Stimulated activated CD8-positive, alpha-beta memory T cell treated with anti-CD3 and anti-CD28 coated beads, Interleukin-12 subunit alpha, Interleukin-12 subunit beta, amount 100 ng/mL, for 4 hours (primary cell): ENCODE measurements around the gene LDLR.
"Not testable (repeated sequence)": the region's sequence is repeated elsewhere in the genome, so short reads cannot be mapped to it uniquely, and the experiment has no call there.

Experiments used
- DNase-seq: peaks from one replicate; pipeline ENCODE4 v3.0.0-alpha.2; 2020; ENCODE audit warnings: low read depth

The LDLR gene

DNA sequence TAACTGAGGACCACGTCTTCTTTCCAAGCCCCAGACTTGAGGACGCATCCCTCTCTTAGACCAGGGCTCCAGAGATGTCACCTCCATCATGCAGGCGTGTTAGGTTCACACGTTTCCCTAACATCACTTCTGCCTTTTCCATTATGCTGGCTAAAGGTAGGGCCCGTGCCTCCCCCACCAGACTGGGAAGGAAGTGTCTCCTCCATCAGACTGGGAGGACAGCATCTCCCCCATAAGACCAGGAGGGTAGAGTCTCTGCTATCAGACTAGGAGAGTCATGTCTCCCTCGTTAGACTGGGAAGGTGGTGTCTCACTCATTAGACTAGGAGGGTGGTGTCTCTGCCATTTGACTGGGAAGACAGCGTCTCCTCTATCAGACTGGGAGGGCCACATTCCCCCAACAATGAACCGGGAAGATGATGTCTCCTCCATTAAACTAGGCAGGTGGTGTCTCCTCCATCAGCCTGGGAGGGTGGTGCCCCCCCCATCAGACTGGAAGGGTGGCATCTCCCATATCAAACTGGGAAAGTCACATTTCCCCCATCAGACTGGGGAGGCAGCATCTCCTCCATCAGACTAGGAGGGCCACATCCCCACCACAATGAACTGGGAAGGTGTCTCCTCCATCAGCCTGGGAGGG is 84.4 kb downstream of the LDLR start:
- no peak for DNase-seq

DNA sequence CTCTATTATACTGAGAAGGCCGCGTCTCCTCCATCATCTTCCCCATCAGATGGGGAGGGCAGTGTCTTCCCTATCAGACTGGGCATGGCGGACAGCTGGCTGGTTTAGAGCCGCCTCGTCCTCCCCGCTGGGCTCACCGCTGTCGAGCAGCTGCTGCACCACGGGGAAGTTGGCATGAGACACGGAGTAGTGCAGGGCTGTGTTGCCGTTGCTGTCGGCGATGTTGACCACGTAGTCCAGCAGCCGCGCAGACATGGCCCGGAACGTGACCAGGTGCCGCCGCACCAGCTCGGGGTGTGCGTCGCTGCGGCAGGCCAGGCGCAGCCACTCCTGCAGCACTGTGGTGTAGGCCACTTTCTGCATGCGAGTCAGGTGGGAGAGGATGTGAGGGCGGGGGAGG is 85.1 kb downstream of the LDLR start:
- DNase-seq, result no peak

DNA sequence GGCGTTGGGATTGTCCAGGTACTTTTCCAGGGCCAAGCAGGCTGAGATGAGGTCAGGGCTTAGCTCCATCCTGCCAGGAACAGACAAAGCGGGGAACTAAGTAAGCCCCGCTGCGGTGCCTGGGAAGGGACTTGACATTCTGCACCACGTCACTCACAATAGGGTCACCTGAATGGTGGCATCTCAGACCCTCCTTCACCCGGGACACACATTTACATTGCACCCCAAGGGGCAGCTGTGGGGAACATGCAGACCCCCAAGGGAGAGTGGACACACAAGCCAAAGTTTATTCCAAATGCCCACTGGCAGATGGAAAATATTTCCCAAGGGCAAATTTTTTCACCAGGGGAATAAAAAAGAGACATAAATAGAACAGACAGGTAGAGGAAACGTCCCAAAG is 86.7 kb downstream of the LDLR start:
- no peak for DNase-seq

DNA sequence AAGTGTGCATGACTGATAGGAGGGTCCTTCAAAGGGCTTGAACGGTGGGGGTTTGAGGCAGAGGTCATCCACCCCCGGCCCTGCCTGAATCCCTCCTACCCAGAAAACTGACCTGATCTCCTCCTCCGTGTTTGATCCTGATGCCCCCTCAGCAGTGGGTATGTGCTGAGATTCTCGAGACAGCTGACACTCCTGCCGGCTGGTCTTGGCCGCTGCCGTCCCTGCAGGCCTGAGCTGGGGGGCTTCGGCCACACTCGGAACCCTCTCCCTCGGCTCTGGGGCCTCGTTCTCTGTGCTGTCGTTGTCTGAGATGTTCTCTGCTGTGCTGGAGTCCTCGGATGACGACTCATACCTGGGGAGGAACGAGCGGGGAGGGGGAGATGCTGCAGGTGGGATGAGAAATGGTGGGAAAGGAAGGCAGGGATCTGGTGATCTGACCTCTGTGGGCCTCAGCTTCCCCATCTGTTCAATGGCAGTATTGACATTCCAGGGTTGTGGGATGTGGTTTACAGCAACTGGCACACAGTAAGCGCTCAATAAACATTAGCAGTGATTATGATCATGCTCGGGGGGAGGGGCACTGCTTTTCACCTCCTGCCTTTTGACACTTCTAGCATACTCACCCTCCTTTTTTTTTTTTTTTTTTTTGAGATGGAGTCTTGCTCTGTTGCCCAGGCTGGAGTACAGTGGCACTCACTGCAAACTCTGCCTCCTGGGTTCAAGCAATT is 87.4 kb downstream of the LDLR start:
- no peak for DNase-seq

DNA sequence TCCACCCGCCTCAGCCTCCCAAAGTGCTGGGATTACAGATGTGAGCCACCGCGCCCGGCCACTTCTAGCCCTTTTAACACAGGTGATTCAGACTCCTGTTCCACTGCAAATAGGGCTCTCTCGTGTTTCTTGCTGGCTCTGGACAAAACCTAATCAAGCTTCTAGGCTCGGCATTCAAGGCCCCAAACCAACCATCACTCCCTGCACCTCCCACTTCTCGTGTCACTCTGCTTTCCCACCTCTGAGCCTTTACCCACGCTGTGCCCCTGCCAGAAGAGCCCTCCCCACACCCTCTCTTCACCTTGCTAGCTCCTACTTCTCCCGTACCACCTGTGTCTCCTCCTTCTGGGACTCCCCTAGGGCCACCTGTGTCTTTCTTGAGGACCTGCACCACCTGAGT is 88.3 kb downstream of the LDLR start:
- DNase-seq, result no peak

DNA sequence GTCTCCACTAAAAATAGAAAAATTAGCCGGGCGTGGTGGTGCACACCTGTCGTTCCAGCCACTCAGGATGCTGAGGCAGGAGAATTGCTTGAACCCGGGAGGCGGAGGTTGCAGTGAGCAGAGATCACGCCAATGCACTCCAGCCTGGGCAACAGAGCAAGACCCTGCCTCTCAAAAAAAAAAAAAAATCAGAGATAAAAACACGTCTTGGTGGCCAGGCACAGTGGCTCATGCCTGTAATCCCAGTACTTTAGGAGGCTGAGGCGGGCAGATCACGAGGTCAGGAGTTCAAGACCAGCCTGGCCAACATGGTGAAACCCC is 89.8 kb downstream of the LDLR start:
- not testable (repeated sequence) for DNase-seq

DNA sequence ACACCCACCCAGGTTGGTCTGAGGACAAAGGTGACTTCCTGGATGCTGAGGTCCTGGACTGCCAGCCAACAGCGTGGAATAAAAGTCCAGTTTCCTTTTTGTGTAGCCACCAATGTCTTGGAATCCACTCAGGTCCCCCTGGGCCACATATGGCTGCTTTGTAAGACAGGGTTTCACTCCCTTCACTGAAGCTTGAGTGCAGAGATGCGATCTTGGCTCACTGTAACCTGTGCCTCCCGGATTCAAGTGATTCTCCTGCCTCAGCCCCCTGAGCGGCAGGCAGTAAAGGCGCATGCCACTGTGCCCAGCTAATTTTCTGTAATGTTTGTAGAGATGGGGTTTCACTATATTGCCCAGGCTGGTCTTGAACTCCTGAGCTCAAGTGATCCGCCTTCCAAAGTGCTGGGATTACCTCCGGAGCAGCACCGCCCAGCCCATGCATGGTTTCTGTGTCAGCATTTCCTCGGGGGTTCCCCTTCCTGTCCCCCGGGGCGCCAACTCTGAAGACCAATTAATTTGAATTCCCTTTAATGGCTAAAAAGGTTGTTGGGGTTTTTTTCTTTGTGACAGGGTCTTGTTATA is 90.5 kb downstream of the LDLR start:
- DNase-seq, result no peak

DNA sequence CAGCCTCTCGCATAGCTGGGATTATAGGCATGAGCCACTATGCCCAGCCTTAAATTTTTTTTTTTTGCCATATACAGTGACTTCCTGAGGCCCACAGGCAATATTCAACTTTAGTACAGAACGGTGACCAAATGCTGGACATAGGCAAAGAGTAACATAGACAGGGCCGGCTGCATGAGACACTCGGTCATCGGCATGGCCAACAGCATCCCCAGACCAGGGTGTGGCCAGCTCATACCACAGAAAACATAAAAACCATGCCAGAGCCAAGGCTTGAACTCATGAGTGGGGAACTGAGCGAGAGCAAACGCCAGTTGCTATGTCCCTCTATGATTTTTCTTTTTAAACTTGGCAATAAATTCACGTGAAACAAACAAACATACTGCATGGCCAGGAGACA is 91.1 kb downstream of the LDLR start:
- no peak for DNase-seq

DNA sequence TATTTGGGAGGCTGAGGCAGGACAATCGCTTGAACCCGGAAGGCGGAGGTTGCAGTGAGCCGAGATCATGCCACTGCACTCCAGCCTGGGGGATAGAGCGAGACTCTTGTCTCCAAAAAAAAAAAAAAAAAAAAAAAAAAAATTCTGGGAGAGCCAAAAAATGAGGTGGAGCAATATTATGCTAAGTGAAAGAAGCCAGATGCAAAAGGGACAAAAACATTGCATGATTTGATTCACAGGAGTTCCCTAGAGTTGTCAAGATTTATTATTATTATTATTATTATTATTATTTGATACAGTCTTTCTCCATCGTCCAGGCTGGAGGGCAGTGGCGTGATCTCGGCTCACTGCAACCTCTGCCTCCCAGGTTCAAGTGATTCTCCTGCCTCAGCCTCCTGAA is 91.7 kb downstream of the LDLR start:
- not testable (repeated sequence) for DNase-seq

DNA sequence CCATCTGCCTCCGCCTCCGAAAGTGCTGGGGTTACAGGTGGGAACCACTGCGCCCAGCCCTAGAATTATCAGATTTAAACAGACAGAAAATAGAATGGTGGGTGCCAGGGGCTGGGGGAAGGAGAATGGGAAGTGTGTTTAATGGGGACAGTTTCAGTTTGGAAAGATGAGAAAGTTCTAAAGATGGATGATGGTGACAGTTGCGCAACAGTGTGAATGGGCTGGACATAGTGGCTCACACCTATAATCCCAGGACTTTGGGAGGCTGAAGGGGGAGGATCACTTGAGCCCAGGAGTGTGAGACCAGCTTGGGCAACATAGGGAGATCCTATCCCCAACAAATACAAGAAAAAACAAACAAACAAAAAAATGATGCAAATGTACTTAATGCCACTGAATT is 92.2 kb downstream of the LDLR start:
- no peak for DNase-seq
